GM21528 (cell line): Measurements from ENCODE around the gene IKZF1.

Experiments used
- ATAC-seq: cut with Tn5 transposase; IDR thresholded peaks from one replicate; pipeline ENCODE4 v1.9.1; 2021; ENCODE audit warnings: mild to moderate bottlenecking, moderate library complexity; ENCODE audit not compliant: unreplicated experiment, low FRiP score

The IKZF1 gene

DNA sequence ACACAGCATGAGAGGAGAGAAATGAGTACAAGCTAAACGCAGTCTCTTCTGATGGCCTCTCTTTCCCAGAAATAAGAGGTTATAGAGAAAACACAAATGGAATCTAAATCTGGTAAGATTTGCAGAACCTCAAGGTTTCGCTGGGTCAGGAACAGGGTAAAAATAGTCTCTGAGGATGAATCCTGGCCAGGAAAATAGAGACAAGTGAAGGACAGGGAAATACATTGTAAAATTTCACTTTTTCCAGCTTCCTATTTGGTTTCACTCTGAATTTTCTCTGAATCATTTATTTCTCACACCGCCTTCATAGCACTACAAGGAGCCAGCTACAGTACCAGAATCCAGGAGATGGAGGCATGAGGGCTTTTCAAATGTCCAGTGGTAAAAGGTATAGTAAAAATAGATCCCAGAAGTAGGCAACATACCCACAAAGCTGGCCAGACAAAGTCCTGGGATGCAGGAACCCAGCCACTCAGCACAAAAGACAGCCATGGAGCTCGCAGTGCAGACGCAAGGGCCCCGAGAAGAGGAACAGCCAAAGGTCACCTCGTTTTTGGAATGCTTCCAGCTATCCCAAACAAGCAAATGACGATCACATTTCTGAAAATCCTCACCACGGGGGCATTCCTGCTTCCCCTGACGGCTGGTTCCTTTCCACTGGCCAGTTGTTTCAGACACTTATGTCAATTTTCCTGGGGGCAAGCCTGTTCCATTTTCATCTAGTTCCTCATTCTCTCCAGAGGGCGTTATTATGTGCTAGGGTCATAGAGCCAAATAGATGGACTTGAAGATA lies 21.5 kb upstream of the IKZF1 start:
- ATAC-seq, result no peak

DNA sequence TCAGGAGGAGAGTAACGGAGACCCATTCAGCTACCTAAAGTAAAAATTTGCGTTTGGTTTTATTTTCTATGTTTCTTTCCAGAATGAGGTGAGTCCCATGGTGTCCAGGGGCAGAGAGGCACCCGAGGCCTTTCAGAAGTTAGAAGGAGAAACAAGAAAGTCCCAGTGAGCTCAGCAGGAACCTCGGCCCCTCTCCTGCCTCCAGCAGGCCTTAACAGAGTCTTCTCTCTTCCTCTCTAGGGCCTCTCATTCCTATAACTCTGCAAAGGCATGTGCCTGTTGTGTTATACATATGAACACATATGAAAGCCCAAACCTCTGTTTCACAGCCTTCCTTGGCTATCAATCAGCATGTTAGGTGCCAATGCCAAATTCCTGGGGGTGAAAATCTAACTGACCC lies 20.8 kb upstream of the IKZF1 start:
- no peak for ATAC-seq

DNA sequence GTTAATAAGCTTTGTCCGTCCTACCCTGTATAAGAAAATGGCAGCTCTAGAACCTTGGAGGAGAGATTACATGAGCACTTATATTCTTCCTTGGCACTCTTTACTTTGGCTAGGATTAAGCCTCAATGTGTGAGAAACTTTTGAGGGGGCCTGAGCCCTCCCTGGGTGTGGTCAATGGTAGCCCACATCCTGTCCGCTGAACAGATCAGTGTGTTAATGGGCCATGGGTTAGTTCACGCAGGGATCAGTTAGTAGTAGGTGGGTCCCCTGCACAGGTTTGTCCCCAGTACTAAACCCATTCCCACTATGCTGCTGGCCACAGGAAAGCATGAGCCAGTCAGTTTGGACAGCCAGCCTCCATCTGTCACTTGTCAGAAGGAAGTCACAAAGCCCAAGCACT lies 20.2 kb upstream of the IKZF1 start:
- ATAC-seq, result no peak

DNA sequence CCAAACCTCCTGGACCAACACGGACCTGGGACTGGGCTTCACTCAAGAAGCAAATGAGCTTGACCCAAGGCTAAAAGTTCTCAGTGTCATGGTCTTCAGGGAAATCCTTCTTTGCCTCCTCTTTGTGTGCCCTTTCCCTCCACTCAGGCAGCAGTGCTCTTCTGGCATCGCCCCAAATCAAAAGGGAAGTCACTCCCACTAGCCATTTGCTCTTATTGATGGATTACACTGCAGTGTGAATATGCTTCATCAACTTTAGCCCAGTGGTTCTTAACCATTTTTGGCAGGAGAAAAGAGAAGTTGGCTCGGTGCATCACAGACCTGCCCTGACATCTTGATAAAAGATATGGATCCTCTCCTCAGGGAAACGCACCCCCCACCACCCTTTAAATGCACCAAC lies 19.2 kb upstream of the IKZF1 start:
- no peak for ATAC-seq

DNA sequence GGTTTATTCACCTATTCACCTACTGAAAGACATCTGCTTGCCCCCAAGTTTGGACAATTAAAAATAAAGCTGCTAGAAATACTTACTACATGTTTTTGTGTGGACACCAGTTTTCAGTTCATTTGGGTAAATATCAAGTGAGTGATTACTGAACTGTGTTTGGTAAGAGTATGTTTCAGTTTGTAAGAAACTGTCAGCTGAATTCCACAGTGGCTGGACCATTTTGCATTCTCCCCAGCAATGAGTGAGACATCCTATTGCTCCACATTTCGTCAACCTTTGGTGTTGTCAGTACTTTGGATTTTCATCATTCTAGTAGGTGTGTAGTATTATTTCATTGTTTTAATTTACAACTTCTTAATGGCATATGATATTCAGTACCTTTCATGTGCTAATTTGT lies 17.4 kb upstream of the IKZF1 start:
- no peak for ATAC-seq

DNA sequence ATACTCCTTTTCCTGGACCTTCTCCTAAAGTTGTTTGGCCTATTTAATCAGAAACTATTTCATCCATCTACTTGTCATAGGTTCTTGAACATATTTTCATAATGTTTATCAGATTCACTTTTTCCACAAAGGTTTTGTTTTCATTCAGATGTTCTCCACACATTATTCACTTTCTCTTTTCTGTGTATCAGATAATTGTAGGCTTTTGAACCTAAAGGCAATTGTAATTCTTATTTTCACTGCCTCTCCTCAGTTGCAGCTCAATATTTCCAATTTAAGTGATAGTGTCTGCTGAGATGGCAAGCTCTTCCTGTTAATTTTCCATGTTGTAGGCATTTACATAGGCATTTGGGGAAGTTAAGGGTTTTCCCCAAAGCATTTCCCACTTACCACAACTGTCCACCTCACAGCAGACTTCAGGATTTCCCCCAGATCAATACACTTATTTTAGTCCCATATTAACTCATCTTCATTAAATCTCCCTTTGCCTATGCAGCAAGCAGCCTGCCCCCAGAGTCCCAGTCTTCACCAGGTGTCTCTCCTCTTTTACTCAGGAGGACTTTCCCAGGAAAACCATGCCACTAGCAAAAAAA lies 12.3 kb upstream of the IKZF1 start:
- ATAC-seq, result no peak

DNA sequence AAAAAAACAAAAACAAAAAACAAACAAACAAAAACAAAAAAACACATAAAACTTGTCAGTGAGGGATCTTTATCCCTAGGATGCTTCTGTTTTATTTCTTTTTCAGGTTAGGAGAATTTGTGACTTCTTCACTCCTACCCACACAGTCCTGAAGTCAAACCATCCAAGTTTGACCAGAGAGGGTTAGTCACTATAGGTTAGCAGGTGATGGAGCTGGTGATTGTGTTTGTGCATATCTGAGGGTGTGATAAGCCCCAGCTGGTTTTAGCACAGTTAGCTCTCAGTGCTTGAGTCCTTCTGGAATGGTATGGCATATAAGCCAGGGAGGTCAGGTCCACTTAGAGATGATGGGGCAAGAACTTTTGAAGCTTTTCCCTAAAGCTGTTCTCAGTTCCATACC lies 11.8 kb upstream of the IKZF1 start:
- ATAC-seq, result no peak

DNA sequence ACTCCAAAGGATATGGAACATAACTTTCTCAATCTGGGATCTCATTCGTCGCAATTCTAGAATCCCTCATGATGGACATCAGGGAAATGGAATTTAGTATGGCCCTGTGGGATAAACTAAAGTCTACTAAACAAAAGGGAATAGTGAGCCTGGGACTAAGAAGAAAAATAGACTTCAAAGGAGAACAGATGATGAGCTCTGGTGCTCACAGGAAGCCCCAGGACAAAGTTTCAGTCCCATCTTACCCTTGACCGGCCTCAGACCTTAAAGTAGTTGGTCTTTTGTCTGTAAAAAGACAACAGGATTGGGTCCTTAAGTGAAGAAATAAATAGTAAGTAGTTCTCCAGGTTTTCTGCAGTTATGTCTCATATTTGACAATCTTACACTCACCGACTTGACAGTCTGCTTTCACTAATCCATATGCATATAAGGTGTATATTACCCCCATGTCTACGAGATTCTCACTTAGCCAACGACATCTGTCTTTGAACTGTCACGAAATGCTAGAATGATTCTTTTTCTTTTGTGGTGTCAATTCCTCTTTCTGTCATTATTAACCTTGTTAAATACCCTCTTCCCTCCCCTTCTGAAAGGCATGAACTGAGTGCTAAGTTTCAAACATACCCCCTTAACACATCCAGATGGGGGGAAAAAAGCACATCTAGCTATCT lies 10.9 kb upstream of the IKZF1 start:
- no peak for ATAC-seq

DNA sequence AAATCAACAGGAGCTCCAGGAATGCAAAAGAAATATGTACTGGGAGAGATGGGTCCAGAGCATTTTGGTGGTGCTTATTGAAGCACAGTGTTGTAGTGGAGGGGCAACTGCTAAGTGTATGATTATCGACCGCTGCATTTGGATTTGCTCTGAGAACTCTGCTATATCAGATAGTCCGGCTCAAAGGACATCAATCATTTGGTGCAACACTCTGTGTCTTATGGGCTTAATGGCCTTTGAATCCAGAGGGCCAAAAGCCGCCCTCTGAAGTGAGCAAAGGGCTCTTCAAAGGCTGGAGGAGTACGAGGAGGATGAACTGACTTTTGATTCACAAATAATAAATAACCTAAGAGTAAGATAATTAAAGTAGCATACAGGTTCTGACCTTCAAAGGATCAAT lies 9.4 kb upstream of the IKZF1 start:
- no peak for ATAC-seq

DNA sequence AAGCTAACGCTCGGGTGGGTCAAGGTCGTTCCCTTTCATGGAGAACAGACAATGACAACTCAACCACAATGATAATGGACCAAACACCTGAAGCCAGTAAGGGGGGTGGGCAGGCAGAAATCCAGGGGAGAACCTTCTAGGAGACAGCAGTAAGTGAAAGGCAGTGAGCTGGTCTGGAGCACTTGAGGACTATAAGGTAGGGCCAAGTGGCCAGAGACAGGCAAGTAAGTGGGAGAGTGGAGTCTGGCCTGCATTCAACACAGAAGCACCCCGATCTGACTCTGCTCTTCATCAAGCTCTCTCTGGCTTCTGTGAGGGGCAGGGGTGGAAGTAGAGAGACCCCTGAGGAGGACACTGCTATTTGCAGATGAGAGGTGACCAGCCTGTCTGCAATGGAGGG lies 7.7 kb upstream of the IKZF1 start:
- ATAC-seq, result no peak

DNA sequence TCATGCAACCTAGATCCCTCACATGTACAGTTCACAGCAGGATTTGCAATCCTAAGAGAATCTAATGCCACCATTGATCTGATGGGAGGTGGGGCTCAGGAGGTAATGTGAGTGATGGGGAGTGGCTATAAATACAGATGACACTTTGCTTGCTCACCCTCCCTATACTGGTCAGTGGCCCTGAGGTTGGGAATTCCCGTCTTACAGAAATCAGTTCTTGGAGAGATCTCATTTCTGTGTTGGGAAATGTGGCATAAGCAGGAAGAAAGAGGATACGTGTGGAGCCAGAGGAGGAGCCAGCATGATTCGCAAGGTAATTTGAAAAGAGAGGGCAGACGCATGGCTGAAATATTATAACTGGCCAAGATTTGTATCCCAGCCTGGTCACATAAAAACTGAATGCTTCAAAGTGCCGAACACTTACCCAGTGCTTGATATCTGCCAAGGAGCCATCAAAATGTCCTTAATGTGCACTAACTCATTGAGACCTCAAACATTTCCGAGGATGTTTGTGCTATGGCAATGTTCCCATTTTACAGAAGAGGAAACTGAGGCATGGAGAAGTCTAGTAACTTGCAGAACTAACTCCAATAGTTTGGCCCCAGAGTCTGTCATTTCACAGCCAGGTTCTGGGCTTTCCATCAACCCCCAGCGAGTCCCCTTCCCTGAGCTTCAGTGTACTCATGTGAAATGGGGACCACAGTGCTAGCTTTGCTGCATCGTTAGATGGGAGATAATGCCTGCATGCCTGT lies 5.5 kb upstream of the IKZF1 start:
- no peak for ATAC-seq

DNA sequence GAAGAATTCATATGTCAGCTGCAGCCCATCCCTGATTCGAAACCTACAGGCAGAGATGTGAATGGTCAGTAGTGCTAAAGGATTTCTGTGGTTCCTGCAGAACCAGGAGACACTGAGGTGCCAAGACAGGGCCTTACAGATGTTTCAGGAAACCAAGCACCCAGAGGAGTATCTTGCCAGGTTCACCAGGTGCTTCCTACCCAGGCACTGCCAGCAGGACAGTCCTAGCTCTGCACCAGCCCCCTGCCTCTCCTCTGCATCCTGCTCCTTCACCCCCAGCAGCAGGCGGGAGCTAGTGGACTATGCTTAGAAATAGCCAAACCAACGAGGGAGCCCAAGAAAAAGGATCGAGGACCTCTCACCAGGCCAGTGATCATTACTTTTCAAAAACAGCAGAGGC lies 4.2 kb upstream of the IKZF1 start:
- no peak for ATAC-seq

DNA sequence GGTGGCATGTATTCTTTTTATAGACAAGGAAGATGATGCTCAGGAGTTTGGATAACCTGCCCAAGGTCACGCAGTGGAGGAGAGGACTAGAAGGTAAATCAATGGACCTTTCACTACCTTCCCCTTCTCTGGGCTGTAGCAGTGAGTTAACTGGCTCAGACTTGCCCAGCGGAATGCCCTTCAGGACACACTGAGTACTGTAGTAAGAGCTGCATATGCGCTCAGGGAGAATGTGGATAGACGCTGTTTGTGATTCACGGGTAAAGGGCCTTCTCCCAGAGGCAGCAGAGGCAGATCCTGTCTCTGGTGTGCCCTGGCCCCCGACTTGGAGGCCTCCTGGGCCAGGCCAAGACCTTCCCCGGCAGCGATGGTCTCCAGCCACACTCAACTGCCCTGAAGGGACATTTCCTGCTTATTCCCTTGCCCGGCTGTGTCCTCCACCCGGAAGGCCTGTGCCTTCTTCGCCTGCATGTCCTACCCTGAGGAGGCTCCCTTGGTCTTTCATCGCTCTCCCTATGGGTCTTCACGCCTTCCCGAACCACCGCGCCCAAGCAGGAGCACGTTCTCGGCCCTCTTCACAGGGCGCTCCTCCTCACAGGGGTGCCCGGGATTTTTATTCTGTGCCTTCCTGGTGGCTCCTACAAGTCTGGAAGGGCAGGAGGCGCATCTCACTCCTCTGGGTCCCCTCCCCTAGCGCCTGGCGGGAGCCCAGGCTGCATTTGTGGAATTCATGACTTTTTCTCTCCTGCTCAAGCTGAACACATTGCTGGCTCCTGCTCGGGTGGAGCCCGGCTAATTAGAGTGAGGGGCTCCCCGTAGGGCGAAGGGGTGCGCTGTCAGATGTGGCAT lies 1.8 kb upstream of the IKZF1 start:
- no peak for ATAC-seq

DNA sequence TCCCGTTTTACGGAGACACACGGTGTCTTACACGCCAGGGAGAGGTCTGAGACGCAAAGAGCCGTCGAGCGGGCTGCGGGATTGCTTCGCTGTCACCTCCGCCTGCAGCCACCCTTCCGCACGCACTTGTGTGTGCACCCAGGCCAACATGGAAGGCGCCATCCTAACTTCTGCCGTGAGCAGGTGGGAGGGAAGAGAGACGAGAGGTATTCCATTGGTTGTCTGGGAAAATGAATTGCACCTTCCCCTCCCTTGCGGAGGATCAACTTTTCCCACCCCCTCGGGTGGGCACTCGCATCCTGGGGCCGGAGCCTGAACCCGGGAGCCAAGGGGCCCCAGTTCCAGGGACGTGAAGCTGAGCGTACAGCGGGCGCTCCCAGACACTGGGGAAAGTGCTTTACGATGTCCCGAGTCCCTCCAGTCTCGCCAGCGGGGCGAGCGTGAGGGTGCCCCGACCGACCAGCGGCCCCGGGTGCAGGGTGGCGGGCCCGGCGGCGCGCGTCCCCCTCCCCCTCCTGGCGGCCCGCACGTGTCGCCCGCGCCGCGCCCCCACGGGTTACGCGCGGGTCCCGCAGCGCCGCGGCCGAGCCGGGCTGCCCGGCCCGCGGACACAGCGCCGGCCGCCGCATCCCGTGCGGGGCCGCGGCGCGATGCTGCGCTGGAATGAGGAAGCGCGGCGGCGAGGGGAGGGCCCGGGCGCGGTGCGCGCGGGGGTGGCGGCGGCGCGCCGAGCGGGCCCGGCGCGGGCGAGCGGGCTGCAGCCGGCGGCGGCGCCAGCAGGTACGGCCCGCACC lies 984 bp upstream of the IKZF1 start:
- peak; percentile 28 for ATAC-seq

DNA sequence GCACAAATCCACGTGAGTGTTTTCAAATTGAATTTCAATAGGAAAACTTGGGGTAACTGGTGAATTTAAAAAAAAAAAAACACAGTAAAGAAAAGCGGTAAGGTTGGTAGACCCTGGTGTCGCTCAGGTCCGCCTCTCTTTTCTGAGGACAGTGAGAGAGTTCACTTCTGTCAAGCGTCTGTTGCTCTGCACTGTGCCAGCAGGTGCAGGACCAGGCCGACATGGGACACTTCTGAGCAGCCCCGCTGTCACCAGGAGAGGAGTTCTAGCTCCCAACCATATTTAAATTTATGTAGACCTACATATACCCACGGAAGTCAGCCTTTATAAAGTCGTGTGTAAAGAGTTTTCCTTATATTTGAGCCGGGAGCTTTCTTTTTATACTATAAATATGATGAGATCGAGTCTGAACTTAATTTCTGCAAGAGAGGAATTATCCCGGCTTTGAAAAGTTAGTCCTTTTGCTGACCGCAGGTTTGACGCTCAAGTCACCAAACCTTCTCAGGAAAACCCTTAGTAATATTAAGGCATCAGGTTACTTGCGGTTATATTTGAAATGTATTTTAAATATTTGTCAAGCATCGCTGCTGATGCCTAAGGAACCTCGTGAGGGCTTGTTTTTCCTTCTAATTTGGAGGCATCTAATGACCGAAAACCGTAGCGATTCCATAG lies 531 bp downstream of the IKZF1 start:
- ATAC-seq, result peak; percentile 48

DNA sequence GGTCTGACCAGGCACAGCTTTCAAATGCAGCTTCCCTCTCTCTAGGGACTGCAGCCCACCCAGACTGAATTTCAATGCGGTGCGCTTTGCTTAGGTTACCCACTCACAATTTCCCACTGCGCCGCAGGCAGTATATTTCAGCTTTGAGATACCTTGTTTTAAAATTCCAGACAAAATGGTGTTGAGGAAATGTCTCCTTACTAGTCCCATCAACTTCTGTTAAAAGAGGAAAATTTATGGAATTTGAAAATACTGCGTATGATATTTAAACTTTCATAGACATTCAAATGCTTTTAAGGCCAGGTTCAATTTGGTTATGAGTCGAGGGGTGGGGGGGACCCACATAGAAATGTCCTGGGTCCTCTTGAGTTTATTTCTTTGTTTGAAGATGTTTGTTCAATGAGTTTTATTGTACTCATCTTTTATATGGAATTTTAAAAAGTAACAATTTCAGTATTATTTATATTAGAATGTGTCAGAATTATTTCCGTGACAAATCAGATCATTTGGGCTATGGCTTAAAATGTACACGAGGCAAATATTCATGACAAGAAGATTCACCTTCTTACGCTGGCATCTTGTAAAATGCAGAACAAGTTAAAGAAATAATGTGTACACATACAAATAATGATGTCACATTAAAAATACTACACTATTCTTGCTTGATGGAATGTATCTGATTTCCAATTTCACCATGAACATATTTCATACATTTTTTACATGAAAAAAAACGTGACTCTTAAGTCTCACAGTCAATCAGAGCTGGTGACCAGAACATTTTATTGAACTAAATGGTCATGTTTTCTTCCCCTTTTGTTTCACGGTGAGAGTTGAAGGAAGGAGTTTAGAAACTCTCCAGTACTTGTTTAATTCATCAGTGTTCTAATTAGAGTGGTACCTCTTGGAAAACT lies 1.3 kb downstream of the IKZF1 start:
- no peak for ATAC-seq

DNA sequence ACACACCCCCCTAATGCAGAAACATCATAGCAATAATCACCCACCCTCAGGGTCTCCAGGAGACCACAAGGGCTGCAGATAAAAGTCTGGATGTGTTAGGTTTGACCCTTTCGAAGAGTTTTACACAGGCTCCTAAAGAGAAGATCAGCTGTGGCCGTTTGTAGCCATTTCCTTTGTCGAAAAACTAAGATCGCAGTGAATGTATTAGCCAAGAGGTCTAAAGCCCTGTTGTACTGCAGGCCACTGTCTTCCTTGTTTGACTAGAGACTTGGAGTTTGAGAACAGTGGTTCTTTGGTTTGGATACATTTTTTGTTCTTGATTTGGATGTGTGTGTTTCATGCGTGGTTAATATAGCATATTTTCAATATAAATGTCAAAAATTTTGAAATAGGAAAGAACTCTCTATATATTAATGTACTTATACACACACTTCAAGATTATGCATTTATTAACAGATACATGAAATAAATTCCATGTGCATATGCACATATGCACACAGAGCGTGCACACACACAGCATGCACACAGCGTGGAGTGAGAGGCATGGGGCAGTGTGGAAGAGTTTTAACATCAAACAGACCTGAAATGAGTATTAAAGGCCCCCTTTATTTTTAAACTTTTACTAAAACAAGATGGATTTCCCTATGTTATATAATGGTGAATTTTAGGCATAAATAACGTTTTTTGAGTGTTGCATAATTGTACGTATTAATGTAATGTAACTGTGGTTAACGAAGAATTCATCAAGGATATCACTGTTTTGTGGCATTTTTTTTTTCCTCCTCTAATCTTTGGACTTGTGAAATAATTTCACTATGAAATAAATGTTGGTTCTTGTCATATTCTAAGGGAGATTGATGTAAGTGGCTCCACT lies 2.2 kb downstream of the IKZF1 start:
- no peak for ATAC-seq
